Activated naive CD8-positive, alpha-beta T cell (primary cell): Measurements from ENCODE around the gene DCAF5.

ENCODE experiments used
- H3K27ac Mint-ChIP-seq: one replicate; pipeline ENCODE4 v1.8.0; 2021; ENCODE audit warnings: mixed read lengths
- H3K27me3 Mint-ChIP-seq: one replicate; pipeline ENCODE4 v1.8.0; 2021; ENCODE audit warnings: mixed read lengths
- H3K36me3 Mint-ChIP-seq: one replicate; pipeline ENCODE4 v1.8.0; 2021; ENCODE audit warnings: mixed read lengths
- H3K4me1 Mint-ChIP-seq: one replicate; pipeline ENCODE4 v1.8.0; 2021; ENCODE audit warnings: low read depth, mixed read lengths
- H3K4me3 Mint-ChIP-seq: one replicate; pipeline ENCODE4 v1.8.0; 2021; ENCODE audit warnings: mild to moderate bottlenecking, mixed read lengths
- H3K9me3 Mint-ChIP-seq: one replicate; pipeline ENCODE4 v1.8.0; 2021; ENCODE audit warnings: low read depth, mixed read lengths

DCAF5 gene

DNA sequence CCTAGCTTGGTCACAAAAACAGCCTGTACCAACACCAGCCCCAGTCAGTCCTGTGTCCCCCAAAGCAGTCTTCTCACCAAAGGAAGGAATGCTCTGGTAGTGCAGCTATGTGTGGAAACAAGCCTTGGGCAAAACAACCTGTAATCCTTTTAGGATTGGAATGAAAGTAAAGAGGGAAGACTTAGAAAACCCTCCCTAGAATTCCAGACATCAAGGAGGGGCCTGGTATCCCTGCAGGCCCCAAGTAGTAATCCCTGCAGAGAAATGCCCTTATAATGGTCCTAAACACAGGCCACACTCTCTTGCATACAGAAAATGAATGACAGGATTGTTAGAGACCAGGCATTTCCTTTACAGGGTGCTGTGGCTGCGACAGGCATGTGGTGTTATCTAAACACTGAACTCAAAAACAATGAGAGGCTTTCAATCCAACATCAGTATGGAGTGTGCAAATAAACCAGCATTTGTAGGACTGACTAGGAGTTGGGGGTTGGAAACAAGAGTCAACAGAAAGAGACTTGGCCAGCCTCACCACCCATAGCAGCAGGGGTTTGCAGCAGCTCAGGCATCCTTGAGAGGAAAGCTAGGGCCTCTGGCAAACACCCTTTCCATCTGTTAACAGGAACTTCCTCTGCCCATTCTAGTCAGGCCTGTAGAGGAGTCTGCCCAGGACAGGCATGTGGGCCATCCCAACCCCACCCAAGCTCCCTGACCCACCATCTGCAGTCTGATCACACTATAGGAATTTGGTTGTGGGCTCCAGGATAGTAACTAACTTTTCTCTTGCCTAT lies 59.1 kb downstream of the DCAF5 start:
- H3K27ac Mint-ChIP-seq, result no peak overlapping the region
- peaks cover 14% of the 10 kb centered on the region for H3K4me1 Mint-ChIP-seq
- H3K27me3 Mint-ChIP-seq, result no peaks in the 10 kb centered on the region
- peaks cover 9% of the 10 kb centered on the region for H3K36me3 Mint-ChIP-seq
- no peaks in the 10 kb centered on the region for H3K9me3 Mint-ChIP-seq
- H3K4me3 Mint-ChIP-seq, result no peak overlapping the region

GRCh38 chr14:69092840-69093422 lies 60.0 kb downstream of the DCAF5 start:
- no peaks in the 10 kb centered on the region for H3K27me3 Mint-ChIP-seq
- peaks cover 5% of the 10 kb centered on the region for H3K36me3 Mint-ChIP-seq
- H3K27ac Mint-ChIP-seq, result peak overlapping the region; percentile 43
- no peak overlapping the region for H3K4me3 Mint-ChIP-seq
- H3K4me1 Mint-ChIP-seq, result peaks cover 11% of the 10 kb centered on the region
- no peaks in the 10 kb centered on the region for H3K9me3 Mint-ChIP-seq

DNA sequence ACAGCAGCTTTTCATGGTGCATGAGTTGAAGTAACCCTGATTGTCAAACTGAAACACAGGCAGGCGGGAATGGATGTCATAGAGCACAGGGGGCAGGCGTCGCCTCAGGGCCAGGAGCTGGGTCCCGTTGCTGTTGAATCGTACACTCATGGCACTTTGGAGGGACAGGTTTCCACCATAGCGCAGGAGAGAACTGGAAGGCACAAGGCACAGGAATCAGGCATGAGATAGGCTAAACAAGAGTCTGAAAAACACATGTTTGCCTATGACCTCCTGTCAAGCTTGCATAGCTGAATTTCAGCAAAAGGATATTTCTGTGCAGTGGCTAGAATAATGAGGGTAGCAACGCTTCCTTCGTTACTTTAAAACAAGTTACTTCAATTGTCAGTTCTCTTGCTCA lies 61.2 kb downstream of the DCAF5 start:
- H3K4me1 Mint-ChIP-seq, result peaks cover 9% of the 10 kb centered on the region
- H3K9me3 Mint-ChIP-seq, result no peaks in the 10 kb centered on the region
- H3K27ac Mint-ChIP-seq, result peak overlapping the region; percentile 56
- H3K4me3 Mint-ChIP-seq, result no peak overlapping the region
- H3K36me3 Mint-ChIP-seq, result peaks cover 9% of the 10 kb centered on the region
- H3K27me3 Mint-ChIP-seq, result no peaks in the 10 kb centered on the region

DNA sequence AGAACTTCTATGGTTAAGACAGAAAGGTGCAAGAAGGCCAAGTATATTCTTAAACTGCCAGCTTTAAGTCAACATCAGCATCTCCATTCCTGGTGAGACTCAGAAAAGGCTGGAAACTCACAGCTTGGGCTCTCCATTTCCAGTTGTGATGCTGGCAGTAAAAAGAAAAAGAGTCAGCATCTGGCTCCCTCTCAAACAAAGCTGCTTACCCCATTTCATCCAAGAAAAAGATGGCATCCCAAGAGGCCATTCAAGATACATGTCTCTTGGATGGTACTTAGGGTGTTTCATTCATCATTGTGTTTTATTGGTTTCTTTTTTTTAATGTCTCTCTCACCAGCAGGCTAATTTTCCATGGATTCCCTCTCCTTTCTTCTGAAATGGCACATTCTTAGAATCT lies 61.9 kb downstream of the DCAF5 start:
- Mint-ChIP-seq H3K9me3 (no peaks in the 10 kb centered on the region), H3K27ac (peak overlapping the region; percentile 56), H3K36me3 (peaks cover 10% of the 10 kb centered on the region), H3K4me3 (no peak overlapping the region), H3K27me3 (no peaks in the 10 kb centered on the region), H3K4me1 (peaks cover 9% of the 10 kb centered on the region)

DNA sequence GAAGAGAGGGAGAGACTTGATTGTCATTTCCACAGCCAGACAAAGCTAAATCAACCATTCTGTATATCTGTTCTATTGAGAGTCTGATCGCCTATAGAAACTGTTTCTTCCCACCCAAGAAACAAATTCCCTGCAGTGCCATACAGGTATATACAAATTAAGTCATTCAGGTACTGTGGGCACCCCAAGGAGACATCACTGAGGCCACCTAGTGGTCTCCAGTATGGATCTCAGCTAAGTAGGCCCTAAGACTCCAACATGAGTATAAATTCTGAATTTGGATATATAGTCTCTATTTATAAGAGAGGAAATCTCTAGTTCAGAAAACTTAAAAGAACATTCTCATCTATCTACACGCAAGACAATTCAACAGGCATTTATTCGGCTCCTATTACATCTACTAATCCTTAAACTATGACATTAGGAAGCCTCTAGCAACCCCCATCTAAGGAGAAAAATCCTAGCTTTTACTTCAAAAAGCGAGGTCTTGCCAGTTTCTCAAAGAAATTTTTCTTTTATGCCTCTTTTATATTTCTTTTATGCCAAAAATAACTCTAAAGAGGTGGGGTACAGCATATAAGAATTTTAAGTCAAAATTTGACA lies 62.6 kb downstream of the DCAF5 start:
- peaks cover 10% of the 10 kb centered on the region for H3K36me3 Mint-ChIP-seq
- H3K4me3 Mint-ChIP-seq, result no peak overlapping the region
- H3K9me3 Mint-ChIP-seq, result no peaks in the 10 kb centered on the region
- H3K4me1 Mint-ChIP-seq, result peaks cover 9% of the 10 kb centered on the region
- no peaks in the 10 kb centered on the region for H3K27me3 Mint-ChIP-seq
- H3K27ac Mint-ChIP-seq, result no peak overlapping the region

GRCh38 chr14:69089046-69089445 lies 63.9 kb downstream of the DCAF5 start:
- Mint-ChIP-seq H3K27ac (peak overlapping the region; percentile 22), H3K4me3 (no peak overlapping the region), H3K27me3 (no peaks in the 10 kb centered on the region), H3K36me3 (peaks cover 11% of the 10 kb centered on the region), H3K4me1 (peaks cover 9% of the 10 kb centered on the region), H3K9me3 (no peaks in the 10 kb centered on the region)

DNA sequence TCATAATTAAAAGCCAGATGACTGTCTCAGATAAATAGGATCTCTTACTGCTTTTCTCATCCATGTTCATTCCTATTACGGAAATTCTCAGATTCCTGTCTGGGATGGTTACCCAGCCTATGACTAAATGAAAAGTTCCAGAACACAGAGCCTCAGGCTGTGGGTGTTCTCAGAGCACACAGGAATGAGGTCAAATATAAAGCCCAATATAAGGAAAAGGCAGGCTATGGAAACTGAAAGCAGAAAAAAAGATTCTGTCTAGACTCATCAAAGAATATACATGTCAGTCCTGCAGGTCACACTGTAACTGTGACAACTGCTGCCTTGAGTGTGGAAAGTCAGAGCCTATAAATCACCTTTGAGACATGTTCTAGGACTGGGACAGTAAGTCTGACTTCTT lies 64.3 kb downstream of the DCAF5 start:
- Mint-ChIP-seq H3K4me3 (no peak overlapping the region), H3K9me3 (no peaks in the 10 kb centered on the region), H3K27ac (peak overlapping the region; percentile 22), H3K36me3 (peaks cover 12% of the 10 kb centered on the region), H3K4me1 (peaks cover 9% of the 10 kb centered on the region), H3K27me3 (no peaks in the 10 kb centered on the region)

- H3K36me3 Mint-ChIP-seq, result peaks cover 17% of the 10 kb centered on the region
Observed at GRCh38 chr14:69087061-69087461, 65.9 kb downstream of the DCAF5 start.

GRCh38 chr14:69086537-69086936 lies 66.4 kb downstream of the DCAF5 start:
- H3K9me3 Mint-ChIP-seq, result no peaks in the 10 kb centered on the region
- no peak overlapping the region for H3K4me3 Mint-ChIP-seq
- peaks cover 17% of the 10 kb centered on the region for H3K36me3 Mint-ChIP-seq
- H3K27me3 Mint-ChIP-seq, result no peaks in the 10 kb centered on the region
- H3K4me1 Mint-ChIP-seq, result peaks cover 2% of the 10 kb centered on the region
- peak overlapping the region; percentile 12 for H3K27ac Mint-ChIP-seq

More at GRCh38 chr14:69087061-69087461, 65.9 kb downstream of the DCAF5 start:
- no peaks in the 10 kb centered on the region for H3K27me3 Mint-ChIP-seq
- no peaks in the 10 kb centered on the region for H3K9me3 Mint-ChIP-seq
- no peak overlapping the region for H3K4me3 Mint-ChIP-seq
- H3K4me1 Mint-ChIP-seq, result peaks cover 2% of the 10 kb centered on the region
- peak overlapping the region; percentile 12 for H3K27ac Mint-ChIP-seq

GRCh38 chr14:69084023-69084422 lies 68.9 kb downstream of the DCAF5 start:
- H3K27me3 Mint-ChIP-seq, result no peaks in the 10 kb centered on the region
- H3K36me3 Mint-ChIP-seq, result peaks cover 17% of the 10 kb centered on the region
- peaks cover 9% of the 10 kb centered on the region for H3K4me1 Mint-ChIP-seq
- no peak overlapping the region for H3K27ac Mint-ChIP-seq
- H3K4me3 Mint-ChIP-seq, result no peak overlapping the region
- H3K9me3 Mint-ChIP-seq, result no peaks in the 10 kb centered on the region

- no peaks in the 10 kb centered on the region for H3K27me3 Mint-ChIP-seq
- no peaks in the 10 kb centered on the region for H3K9me3 Mint-ChIP-seq
- H3K4me3 Mint-ChIP-seq, result no peak overlapping the region
- H3K4me1 Mint-ChIP-seq, result peaks cover 11% of the 10 kb centered on the region
- peak overlapping the region; percentile 24 for H3K27ac Mint-ChIP-seq
- peaks cover 20% of the 10 kb centered on the region for H3K36me3 Mint-ChIP-seq
Observed at GRCh38 chr14:69083181-69083580, 69.7 kb downstream of the DCAF5 start.

GRCh38 chr14:69081271-69081670 lies 71.6 kb downstream of the DCAF5 start:
- Mint-ChIP-seq H3K4me1 (peaks cover 15% of the 10 kb centered on the region), H3K36me3 (peaks cover 15% of the 10 kb centered on the region), H3K27ac (no peak overlapping the region), H3K9me3 (no peaks in the 10 kb centered on the region), H3K4me3 (no peak overlapping the region), H3K27me3 (no peaks in the 10 kb centered on the region)

DNA sequence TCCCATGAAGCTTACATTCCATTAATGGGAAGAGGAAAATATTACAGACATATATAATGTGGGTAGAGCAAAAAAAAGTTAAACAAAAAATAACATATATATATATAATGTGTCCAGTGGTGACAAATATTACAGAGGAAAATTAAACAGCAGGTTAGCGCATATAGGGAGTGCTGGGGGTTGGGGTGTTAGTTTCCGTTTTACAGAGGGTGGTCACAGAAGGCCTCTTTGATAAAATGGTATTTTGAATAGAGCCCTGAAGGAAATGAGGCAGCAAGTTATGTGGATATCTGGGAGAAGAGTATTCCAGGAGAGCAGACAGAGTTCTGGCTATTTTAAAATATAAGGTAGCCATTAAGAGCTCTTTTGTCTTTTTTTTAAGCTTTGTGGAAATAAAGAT lies 73.2 kb downstream of the DCAF5 start:
- Mint-ChIP-seq H3K36me3 (peaks cover 15% of the 10 kb centered on the region), H3K27me3 (no peaks in the 10 kb centered on the region), H3K4me1 (peaks cover 15% of the 10 kb centered on the region), H3K4me3 (no peak overlapping the region), H3K27ac (no peak overlapping the region), H3K9me3 (no peaks in the 10 kb centered on the region)

DNA sequence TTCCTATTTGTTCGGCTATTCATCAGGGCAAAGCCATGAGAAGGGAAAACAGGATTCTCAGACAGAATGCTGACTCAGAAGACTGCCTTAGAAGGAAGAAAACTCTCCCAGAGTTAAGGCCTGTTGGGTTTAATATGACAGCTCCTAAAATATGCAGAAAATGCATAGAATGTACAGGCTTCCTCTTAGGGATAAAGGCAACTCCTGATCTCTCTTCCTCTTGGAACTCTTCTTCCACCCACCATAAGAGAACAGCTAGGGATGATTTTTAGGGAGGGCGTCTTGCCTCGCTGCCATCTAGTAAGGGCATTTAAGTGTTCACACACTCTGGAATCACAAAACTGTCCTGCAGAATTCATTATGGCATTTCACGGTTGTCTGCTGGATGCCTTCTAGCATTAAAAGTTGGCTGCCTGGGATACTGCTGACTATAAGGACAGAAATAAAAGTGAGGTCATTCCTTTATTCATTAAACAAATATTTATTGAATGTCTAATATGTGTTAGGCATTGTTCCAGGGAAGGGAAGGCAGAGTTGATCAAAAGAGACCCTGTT lies 73.7 kb downstream of the DCAF5 start:
- no peaks in the 10 kb centered on the region for H3K27me3 Mint-ChIP-seq
- H3K4me1 Mint-ChIP-seq, result peaks cover 15% of the 10 kb centered on the region
- H3K9me3 Mint-ChIP-seq, result no peaks in the 10 kb centered on the region
- H3K4me3 Mint-ChIP-seq, result no peak overlapping the region
- H3K27ac Mint-ChIP-seq, result no peak overlapping the region
- H3K36me3 Mint-ChIP-seq, result peaks cover 14% of the 10 kb centered on the region

DNA sequence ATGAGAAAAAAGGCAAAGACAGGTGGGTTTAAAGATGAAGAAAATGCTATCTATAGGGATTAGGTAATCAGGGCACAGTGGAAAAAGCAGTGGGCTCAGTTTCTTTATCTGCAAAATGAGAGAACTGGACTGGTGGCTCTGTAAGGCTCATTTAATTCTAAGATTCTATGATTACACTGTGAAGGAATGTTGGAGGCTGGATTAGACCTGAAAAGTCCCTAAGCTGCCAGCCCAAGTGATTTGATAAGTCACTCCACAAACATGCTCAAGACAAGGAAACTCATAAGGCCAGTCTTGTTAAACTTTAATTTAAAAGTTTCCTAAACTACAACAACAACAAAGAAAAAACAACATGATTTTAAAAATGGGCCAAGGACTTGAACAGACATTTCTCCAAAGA lies 75.1 kb downstream of the DCAF5 start:
- H3K36me3 Mint-ChIP-seq, result peaks cover 11% of the 10 kb centered on the region
- H3K4me1 Mint-ChIP-seq, result peaks cover 15% of the 10 kb centered on the region
- no peak overlapping the region for H3K4me3 Mint-ChIP-seq
- H3K27me3 Mint-ChIP-seq, result no peaks in the 10 kb centered on the region
- no peak overlapping the region for H3K27ac Mint-ChIP-seq
- no peaks in the 10 kb centered on the region for H3K9me3 Mint-ChIP-seq
